Lung (tissue), 12 donors: ENCODE measurements around the gene C2CD4A. TPM values are rescaled to one million over a fixed set of nuclear protein-coding genes. Genes with fewer than 3 reads are reported as not detected.
A peak's percentile ranks its signal among the peaks of the same experiment; 100 is the strongest.
"Not testable (repeated sequence)": the region's sequence is repeated elsewhere in the genome, so short reads cannot be mapped to it uniquely, and the experiment has no call there.

Experiments used
- ATAC-seq: fragments of 200-7000 bp; cut with Tn5 transposase; one replicate; pipeline ENCODE4 v1.9.1; 2020; ENCODE audit warnings: moderate number of reproducible peaks; ENCODE audit not compliant: insufficient read depth, low FRiP score
- DNase-seq, 3 donors: peaks; one replicate each; pipeline ENCODE4 v3.0.0-alpha.2; 2013 to 2017
- H3K27ac ChIP-seq, 2 donors: one replicate each; pipeline ENCODE4 v1.5.1; 2013; ENCODE audit warnings: mild to moderate bottlenecking in 2 of 2, moderate library complexity in 2 of 2, control low read depth in 1 of 2, inconsistent platforms in 1 of 2, low read depth in 1 of 2, low read length in 1 of 2
- H3K27me3 ChIP-seq, 3 donors: one replicate each; pipeline ENCODE4 v1.5.1; 2013; ENCODE audit warnings: low read length in 2 of 3; ENCODE audit not compliant: control insufficient read depth in 3 of 3, insufficient read depth in 3 of 3
- H3K36me3 ChIP-seq, 4 donors: one replicate each; pipeline ENCODE4 v1.5.1; 2013; ENCODE audit warnings: low read length in 4 of 4, mild to moderate bottlenecking in 1 of 4, moderate library complexity in 1 of 4; ENCODE audit not compliant: control insufficient read depth in 4 of 4, insufficient read depth in 4 of 4
- H3K4me1 ChIP-seq, 5 donors: one replicate each; pipeline ENCODE4 v1.5.1; 2013; ENCODE audit warnings: low read length in 5 of 5, mild to moderate bottlenecking in 2 of 5, moderate library complexity in 1 of 5; ENCODE audit not compliant: control insufficient read depth in 5 of 5, insufficient read depth in 5 of 5
- H3K4me3 ChIP-seq: one replicate; pipeline ENCODE4 v1.5.1; 2013; ENCODE audit warnings: mild to moderate bottlenecking, control low read depth, moderate library complexity
- H3K9ac ChIP-seq, 2 donors: one replicate each; pipeline ENCODE4 v1.5.1; 2013; ENCODE audit warnings: low read length in 2 of 2, control low read depth in 1 of 2; ENCODE audit not compliant: insufficient read depth in 1 of 2
- H3K9me3 ChIP-seq, 4 donors: one replicate each; pipeline ENCODE4 v1.5.1; 2013; ENCODE audit warnings: low read length in 3 of 4, mild to moderate bottlenecking in 1 of 4, moderate library complexity in 1 of 4; ENCODE audit not compliant: control insufficient read depth in 4 of 4, insufficient read depth in 3 of 4
- CTCF ChIP-seq: IDR thresholded peaks from 2 replicates; pipeline ENCODE4 v1.5.1; 2012; ENCODE audit warnings: mild to moderate bottlenecking; ENCODE audit errors: control extremely low read depth, extremely low read depth
- WGBS, 2 donors: extraction: QIAGEN DNeasy Blood & Tissue Kit; methylation state at CpG; one replicate each; pipeline ENCODE4 v1.1.7; 2013; 5-methylcytosine and 5-hydroxymethylcytosine counted together
- polyA plus RNA-seq, 2 donors: library from polyadenylated mRNA; stranded (reverse); fragments of 200-250 nt; gene quantifications; one replicate each; pipeline ENCODE4 v1.2.1, GENCODE V29; 2013
- total RNA-seq, 2 donors: library from RNA; depleted of rRNA in 1 of 2; stranded (reverse); fragments of >200 nt in 1 of 2; gene quantifications; one replicate each; pipeline ENCODE4 v1.2.1, GENCODE V29; 2014 to 2021
- donor health status: control.
- donor health status: control.
- donor health status: Bipolar disorder and iron deficiency.
- donor health status: healthy.
- donor health status: DM: yes; HTN: yes; CAD: no.

The C2CD4A gene
- total and polyA plus RNA-seq, 4 donors: 0.31 to 0.86 (median 0.51) TPM

DNA sequence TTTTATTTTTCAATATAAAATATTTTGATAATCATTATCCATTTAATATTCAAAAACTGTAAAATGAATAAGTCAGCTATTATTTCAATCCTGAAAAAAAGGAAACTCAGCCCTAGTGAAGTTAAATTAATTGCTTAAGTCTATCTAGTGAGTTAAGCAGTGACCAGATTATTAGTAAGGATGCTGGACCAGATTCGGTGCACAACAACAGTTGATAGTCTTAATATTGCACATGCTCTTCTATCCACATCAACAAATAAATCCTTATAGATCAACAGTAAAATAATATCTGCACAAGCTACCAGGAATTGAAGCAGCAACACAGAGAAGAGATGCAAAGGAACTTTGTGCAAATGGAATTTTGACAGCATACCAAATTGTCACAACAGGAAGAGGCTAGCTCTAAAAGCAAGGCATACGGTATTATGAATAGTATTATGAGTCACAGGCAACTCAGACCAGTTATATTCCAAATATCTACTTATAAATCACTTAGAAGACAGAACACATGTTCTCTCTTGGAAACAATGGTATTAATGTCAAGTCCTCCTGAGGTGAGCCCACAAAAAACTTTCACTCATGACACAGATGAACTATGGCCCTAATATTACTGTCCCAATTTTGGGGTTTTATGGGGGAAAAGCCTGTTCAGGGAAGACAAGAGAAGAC, 31.4 kb upstream of the C2CD4A start:
- ATAC-seq (peak; percentile 27), DNase-seq (no peak)
- Histone ChIP-seq H3K27me3 (no peaks in the 10 kb centered on the region), H3K4me3 (no peak overlapping the region), H3K9ac (no peak overlapping the region), H3K27ac (peak overlapping the region in 1 of 2 donors; percentile 9), H3K36me3 (peaks cover 0 to 8% (median 4%) of the 10 kb centered on the region in 4 donors), H3K4me1 (peaks cover 0 to 4% (median 0%) of the 10 kb centered on the region in 5 donors), H3K9me3 (no peaks in the 10 kb centered on the region)
- no peak for TF ChIP-seq CTCF
- 49 to 65% methylated on average over 2 of the region's 2 CpGs for WGBS, 2 donors

DNA sequence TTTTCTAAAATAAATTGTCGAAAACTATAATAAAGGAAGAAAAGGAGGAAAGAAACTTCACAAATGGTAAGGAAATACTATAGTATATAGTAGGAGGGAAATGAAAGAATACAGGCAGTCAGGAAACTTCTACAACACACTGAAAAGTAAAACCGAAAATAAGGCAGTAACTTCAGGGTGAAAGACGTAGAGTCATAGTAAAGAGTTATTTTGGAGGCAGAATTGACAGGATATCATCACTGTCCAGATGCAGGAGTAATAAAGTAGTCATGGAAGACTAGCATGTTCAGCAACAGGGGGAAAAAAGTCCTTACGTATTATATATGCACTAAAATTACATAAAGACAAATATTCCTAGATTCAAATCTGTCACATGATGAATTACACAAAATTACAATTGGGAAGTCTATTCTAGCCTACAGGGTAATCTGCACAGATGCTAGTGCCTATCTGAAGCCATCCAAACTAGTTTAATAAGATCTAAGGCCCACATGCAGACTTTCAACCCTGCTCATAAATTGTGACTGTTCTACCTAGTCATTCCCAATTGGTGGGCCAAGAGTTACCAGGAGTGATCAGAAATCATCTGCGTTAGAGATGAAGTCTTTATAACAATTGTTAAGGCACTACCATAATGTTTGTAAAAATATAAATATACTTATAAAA, 20.6 kb upstream of the C2CD4A start:
- Histone ChIP-seq H3K9ac (no peak overlapping the region), H3K36me3 (peaks cover 0 to 2% (median 0%) of the 10 kb centered on the region in 4 donors), H3K4me1 (peaks cover 0 to 7% (median 0%) of the 10 kb centered on the region in 5 donors), H3K4me3 (no peak overlapping the region), H3K27ac (no peak overlapping the region), H3K9me3 (no peaks in the 10 kb centered on the region), H3K27me3 (no peaks in the 10 kb centered on the region)
- 58 to 63% methylated on average over 5 of the region's 5 CpGs for WGBS, 2 donors
- DNase-seq (no peak), ATAC-seq (no peak)
- TF ChIP-seq CTCF: no peak

- Histone ChIP-seq H3K4me3 (no peak overlapping the region), H3K9ac (no peak overlapping the region), H3K4me1 (peaks cover 0 to 11% (median 0%) of the 10 kb centered on the region in 5 donors), H3K27me3 (no peaks in the 10 kb centered on the region), H3K9me3 (no peaks in the 10 kb centered on the region), H3K36me3 (peaks cover 0 to 2% (median 0%) of the 10 kb centered on the region in 4 donors), H3K27ac (no peak overlapping the region)
- 71% methylated on average over 2 of the region's 2 CpGs for WGBS, 2 donors
- ATAC-seq (no peak), DNase-seq (no peak)
- no peak for TF ChIP-seq CTCF
Measured at GRCh38 chr15:62047282-62047827, 19.4 kb upstream of the C2CD4A start.

DNA sequence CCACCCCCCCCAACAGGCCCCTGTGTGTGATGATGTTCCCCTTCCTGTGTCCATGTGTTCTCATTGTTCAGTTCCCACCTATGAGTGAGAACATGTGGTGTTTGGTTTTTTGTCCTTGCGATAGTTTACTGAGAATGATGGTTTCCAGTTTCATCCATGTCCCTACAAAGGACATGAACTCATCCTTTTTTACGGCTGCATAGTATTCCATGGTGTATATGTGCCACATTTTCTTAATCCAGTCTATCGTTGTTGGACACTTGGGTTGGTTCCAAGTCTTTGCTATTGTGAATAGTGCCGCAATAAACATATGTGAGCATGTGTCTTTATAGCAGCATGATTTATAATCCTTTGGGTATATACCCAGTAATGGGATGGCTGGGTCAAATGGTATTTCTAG, 18.5 kb upstream of the C2CD4A start:
- not testable (repeated sequence) for H3K36me3 ChIP-seq, DNase-seq
- peaks cover 0 to 15% (median 0%) of the 10 kb centered on the region in 5 donors for H3K4me1 ChIP-seq

More for the DNA sequence above, 18.5 kb upstream of the C2CD4A start:
- H3K27me3 ChIP-seq, H3K4me3 ChIP-seq, ATAC-seq, H3K9ac ChIP-seq, H3K9me3 ChIP-seq, H3K27ac ChIP-seq: not testable (repeated sequence)
- 86 to 88% methylated on average over 3 to 4 of the region's 4 CpGs for WGBS, 2 donors
